ENCODE data around the gene TRABD2B.

TRABD2B gene

GRCh38 chr1:47788761-47789160 lies 208.4 kb downstream of the TRABD2B start:
- no peak for DNase-seq

DNA sequence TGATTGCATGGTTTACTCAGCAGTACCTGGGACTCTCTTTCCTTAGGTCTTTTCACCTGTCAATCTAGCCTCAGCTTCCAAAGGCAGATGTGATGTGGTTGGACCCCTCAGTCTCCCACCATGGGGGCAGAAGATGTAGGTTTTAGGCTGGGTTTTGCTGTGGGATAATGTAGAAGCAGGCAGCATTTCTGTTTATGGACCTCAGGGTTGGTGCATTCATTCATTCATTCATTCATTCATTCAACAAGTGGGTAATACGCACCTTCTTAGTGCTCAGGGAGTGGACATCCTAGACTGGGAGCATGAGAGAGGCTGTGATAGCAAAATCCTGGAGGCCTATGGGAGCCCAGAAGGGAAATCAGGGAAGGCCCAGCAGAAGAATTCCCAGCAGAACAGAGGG lies 209.6 kb downstream of the TRABD2B start:
- DNase-seq = no peak

- DNase-seq = no peak
These were observed 210.9 kb downstream of the TRABD2B start for GRCh38 chr1:47786316-47786715.

GRCh38 chr1:47785561-47786271 lies 211.5 kb downstream of the TRABD2B start:
- no peak for DNase-seq

GRCh38 chr1:47785118-47785517 lies 212.1 kb downstream of the TRABD2B start:
- DNase-seq = no peak

GRCh38 chr1:47784497-47784822 lies 212.7 kb downstream of the TRABD2B start:
- no peak for DNase-seq

GRCh38 chr1:47783638-47784496 lies 213.3 kb downstream of the TRABD2B start:
- DNase-seq = no peak

- no peak for DNase-seq
These were observed 214.6 kb downstream of the TRABD2B start for GRCh38 chr1:47782414-47783166.

GRCh38 chr1:47781171-47781959 lies 215.8 kb downstream of the TRABD2B start:
- no peak for DNase-seq

GRCh38 chr1:47780469-47780995 lies 216.7 kb downstream of the TRABD2B start:
- DNase-seq = no peak

GRCh38 chr1:47779613-47780012 lies 217.6 kb downstream of the TRABD2B start:
- DNase-seq = no peak

GRCh38 chr1:47778280-47778679 lies 218.9 kb downstream of the TRABD2B start:
- DNase-seq = no peak

GRCh38 chr1:47777322-47777721 lies 219.9 kb downstream of the TRABD2B start:
- DNase-seq = no peak

GRCh38 chr1:47776667-47777131 lies 220.5 kb downstream of the TRABD2B start:
- no peak for DNase-seq

DNA sequence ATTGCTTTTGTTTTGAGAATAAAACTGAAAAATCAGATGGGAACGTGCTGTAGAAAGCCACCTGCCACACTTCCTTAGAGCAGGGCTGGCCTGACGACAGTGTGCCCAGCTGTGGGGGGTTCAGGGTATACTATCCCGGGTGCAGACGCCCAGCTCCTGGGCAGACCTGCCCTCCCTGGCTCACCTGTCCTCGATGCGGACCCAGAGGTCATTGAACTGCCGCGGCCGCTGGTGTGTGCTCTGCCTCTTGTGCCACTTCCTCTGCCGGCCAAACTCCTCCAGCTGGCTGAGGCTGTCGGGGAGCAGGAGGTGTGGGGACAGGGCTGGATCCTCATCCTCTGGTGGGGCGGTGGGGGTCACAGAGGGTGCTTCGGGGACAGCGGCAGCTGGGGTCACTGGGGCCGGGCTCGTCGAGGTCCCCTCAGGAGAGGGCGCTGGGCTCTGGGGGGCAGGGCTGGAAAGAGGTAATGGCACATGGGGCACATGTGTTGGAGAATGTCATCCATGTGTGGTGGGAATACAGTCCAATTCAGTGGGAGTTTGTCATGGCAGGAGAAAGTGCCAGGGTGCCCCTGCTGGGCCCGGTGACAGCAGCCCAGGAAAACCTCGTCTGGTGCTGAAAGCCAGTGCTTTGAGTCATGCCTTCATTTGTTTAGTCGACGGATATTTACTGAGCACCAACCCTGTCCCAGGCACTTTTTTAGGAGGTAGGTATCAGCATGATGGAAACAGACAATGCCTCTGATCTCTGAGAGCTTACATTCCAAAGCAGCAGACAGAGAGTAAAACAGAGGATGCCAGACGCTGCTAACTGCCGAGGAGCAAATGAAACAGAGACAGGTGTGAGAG lies 222.0 kb downstream of the TRABD2B start:
- DNase-seq = no peak

- DNase-seq = no peak
These were observed 224.1 kb downstream of the TRABD2B start for GRCh38 chr1:47772960-47773682.

GRCh38 chr1:47772281-47772680 lies 224.9 kb downstream of the TRABD2B start:
- no peak for DNase-seq

GRCh38 chr1:47771751-47772150 lies 225.4 kb downstream of the TRABD2B start:
- no peak for DNase-seq

- no peak for DNase-seq
These were observed 227.2 kb downstream of the TRABD2B start for GRCh38 chr1:47769983-47770382.

DNA sequence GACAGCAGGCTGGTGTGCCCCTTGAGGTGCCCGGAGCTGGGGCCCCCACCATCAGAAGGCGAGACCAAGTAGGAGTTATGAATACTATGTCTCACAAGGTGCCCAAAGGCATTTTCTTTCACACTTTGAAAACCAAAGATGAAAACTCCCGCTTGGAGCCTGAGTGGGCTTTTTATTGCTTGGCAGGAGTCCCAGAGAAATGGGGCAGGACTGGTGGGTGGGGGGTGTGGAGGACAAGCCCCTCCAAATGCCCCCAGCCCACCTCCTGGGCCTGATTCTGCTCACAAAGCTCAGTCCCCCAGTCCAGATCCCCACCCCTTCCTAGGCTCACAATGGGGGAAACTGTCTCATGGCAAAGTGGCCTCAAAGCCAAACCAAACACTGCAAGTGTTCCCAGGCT lies 227.9 kb downstream of the TRABD2B start:
- DNase-seq = no peak

DNA sequence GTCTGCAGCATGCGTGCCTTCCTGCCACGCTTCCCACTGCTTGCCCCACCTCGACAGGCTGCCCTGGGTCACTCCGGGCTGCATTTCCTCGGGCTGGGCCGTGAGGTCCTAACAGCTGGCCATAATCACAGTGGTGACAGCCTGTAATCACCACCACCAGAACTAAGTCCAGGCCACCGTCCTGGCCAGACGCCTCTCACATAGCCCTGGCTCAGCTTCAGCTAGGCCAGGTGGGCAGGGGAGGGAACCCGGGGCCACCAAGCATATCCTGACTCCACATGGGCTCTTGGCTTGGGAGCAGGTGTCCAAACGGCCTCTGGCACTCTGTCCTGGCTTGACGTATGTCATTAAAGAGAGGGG lies 229.5 kb downstream of the TRABD2B start:
- no peak for DNase-seq

Measured in stimulated activated CD4-positive, alpha-beta T cell treated with anti-CD3 and anti-CD28 coated beads, Interleukin-1b, Interleukin-23, amount 100 ng/mL, for 48 hours (primary cell).